Stomach (tissue), 4 donors: ENCODE data around the gene GPR37L1.

Experiments
- CTCF ChIP-seq, 7 experiments: fragments of 450-650 bp in 4 of 7; fragments of 200-600 bp in 3 of 7; sonication (generic) in 3 of 7; IDR thresholded peaks; one replicate each; pipeline ENCODE4 v1.5.1; 2016 to 2019; ENCODE audit warnings: antibody characterized with exemption in 7 of 7, control low read depth in 2 of 7, mild to moderate bottlenecking in 1 of 7
- POLR2A ChIP-seq, 4 donors: fragments of 450-650 bp; IDR thresholded peaks; one replicate each; pipeline ENCODE4 v1.6.1; 2016; ENCODE audit warnings: antibody characterized with exemption in 4 of 4, control low read depth in 2 of 4, mild to moderate bottlenecking in 1 of 4, moderate library complexity in 1 of 4

- no peak for TF ChIP-seq CTCF (IDR thresholded peaks at IDR 0.05)
- no peak for TF ChIP-seq POLR2A (IDR thresholded peaks at IDR 0.05)
These were observed 8.9 kb upstream of the GPR37L1 start for GRCh38 chr1:202113690-202114300.
